Caco-2 (cell line): ENCODE measurements around the gene GPSM3. TPM values are rescaled to one million over a fixed set of nuclear protein-coding genes. Genes with fewer than 3 reads are reported as not detected.

ENCODE experiments used
- BruUV-seq: library from RNA; stranded (reverse); fragments of 400-500 nt; replicated peaks from 2 replicates; lab custom pipeline; 2021; lab: Mats Ljungman, UMichigan
- CTCF ChIA-PET: fragments of 300-600 bp; sonication (Branson Sonifier 250); formaldehyde crosslinking; loops from one replicate; lab custom pipeline; 2022; ENCODE audit warnings: antibody characterized with exemption; lab: Charles Lee
- POLR2A ChIA-PET: fragments of 300-600 bp; sonication (Branson Sonifier 250); formaldehyde crosslinking; loops from one replicate; lab custom pipeline; 2022; ENCODE audit warnings: antibody characterized with exemption; lab: Charles Lee
- DNase-seq, 2 experiments: peaks; one replicate each; pipeline versions ENCODE4 v3.0.0 to v3.0.0-alpha.2; 2020 to 2022
- H3K27me3 ChIP-seq: replicated peaks from 2 replicates; pipeline ENCODE4 v1.6.0; 2011; ENCODE audit warnings: low read length; ENCODE audit not compliant: control insufficient read depth, insufficient read depth
- H3K36me3 ChIP-seq: 2 replicates; pipeline ENCODE4 v1.5.1; 2011; ENCODE audit warnings: low read length; ENCODE audit not compliant: control insufficient read depth, insufficient read depth
- H3K4me1 ChIP-seq: fragments of 250-450 bp; sonication (Bioruptor Pico); 2 replicates; pipeline ENCODE4 v1.5.1; 2020; ENCODE audit warnings: mild to moderate bottlenecking
- H3K4me3 ChIP-seq: 2 replicates; pipeline ENCODE4 v1.5.1; 2011; ENCODE audit warnings: low read depth, mild to moderate bottlenecking, control low read depth, low read length
- H3K9me3 ChIP-seq: fragments of 250-450 bp; sonication (Bioruptor Pico); 2 replicates; pipeline ENCODE4 v1.5.1; 2020; ENCODE audit warnings: mild to moderate bottlenecking, moderate library complexity
- H3K27ac Mint-ChIP-seq: one replicate; pipeline ENCODE4 v1.8.0; 2022; ENCODE audit warnings: mixed read lengths; ENCODE audit not compliant: unreplicated experiment
- H3K27me3 Mint-ChIP-seq: one replicate; pipeline ENCODE4 v1.8.0; 2022; ENCODE audit warnings: mixed read lengths; ENCODE audit not compliant: insufficient read depth, unreplicated experiment
- H3K36me3 Mint-ChIP-seq: one replicate; pipeline ENCODE4 v1.8.0; 2022; ENCODE audit warnings: mild to moderate bottlenecking, mixed read lengths; ENCODE audit not compliant: insufficient read depth, unreplicated experiment
- H3K4me1 Mint-ChIP-seq: one replicate; pipeline ENCODE4 v1.8.0; 2022; ENCODE audit warnings: low read depth, mixed read lengths; ENCODE audit not compliant: unreplicated experiment
- H3K4me3 Mint-ChIP-seq: one replicate; pipeline ENCODE4 v1.8.0; 2022; ENCODE audit warnings: mild to moderate bottlenecking, moderate library complexity, mixed read lengths; ENCODE audit not compliant: unreplicated experiment
- H3K9me3 Mint-ChIP-seq: one replicate; pipeline ENCODE4 v1.8.0; 2022; ENCODE audit warnings: mixed read lengths; ENCODE audit not compliant: unreplicated experiment
- intact Hi-C: fragments of 100-400 bp; cut with micrococcal nuclease; formaldehyde crosslinking; loops from one replicate; pipeline ENCODE4 v1.10.0; 2022; ENCODE audit not compliant: unreplicated experiment
- total RNA-seq: library from RNA; stranded (reverse); gene quantifications from 2 replicates; pipeline ENCODE4 v1.2.3, GENCODE V29; 2022
- TF ChIP-seq, protein P1 (sequence below), 2 experiments: fragments of 200-600 bp in 1 of 2; IDR thresholded peaks; 1 replicate in 1 of 2; 2 replicates in 1 of 2; pipeline versions ENCODE4 v1.5.1 to v1.8.0; 2011 to 2022; ENCODE audit warnings: antibody characterized with exemption in 1 of 2, control low read depth in 1 of 2, inconsistent platforms in 1 of 2, low read depth in 1 of 2, low read length in 1 of 2, mild to moderate bottlenecking in 1 of 2, moderate library complexity in 1 of 2; ENCODE audit not compliant: insufficient read depth in 1 of 2, severe bottlenecking in 1 of 2, unreplicated experiment in 1 of 2

The GPSM3 gene
- total RNA-seq, 1 experiment from 2014 or later, result 0.41 TPM

DNA sequence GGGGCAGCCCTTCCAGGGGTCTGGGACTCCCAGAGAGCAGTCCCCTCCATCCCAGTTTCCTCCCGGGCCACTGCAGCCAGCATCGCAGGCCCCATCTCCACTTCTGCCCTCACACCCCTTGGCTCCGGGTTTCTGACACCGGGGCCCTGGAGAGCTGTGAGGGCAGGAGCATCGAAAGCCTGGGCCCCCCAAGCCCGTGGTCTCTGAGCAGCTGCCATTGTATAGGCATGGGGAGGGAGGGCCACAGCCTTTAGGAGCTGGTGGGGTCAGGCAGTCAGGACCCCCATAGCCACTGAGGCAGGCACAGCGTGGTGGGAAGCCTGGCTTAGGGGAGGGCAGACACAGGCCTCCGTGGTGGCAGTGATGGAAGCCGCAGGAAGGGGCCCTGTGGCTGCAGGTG lies 9.7 kb upstream of the GPSM3 start:
- H3K36me3 Mint-ChIP-seq, result peaks cover 5% of the 10 kb centered on the region
- 0 out of 2 replicates have a peak, but pooled peaks cover 3% of the 10 kb centered on the region for H3K9me3 ChIP-seq
- POLR2A ChIA-PET, result no interaction called here
- H3K27ac Mint-ChIP-seq, result no peak overlapping the region
- H3K36me3 ChIP-seq, result no peaks in the 10 kb centered on the region
- H3K9me3 Mint-ChIP-seq, result no peaks in the 10 kb centered on the region
- no peak overlapping the region for H3K4me3 ChIP-seq
- H3K4me1 ChIP-seq, result peaks cover 2% of the 10 kb centered on the region; the same call in 1 of the 2 replicates
- no peak overlapping the region for H3K4me3 Mint-ChIP-seq
- CTCF ChIA-PET, result no interaction called here
- no peaks in the 10 kb centered on the region for H3K4me1 Mint-ChIP-seq
- TF ChIP-seq, protein P1, sequence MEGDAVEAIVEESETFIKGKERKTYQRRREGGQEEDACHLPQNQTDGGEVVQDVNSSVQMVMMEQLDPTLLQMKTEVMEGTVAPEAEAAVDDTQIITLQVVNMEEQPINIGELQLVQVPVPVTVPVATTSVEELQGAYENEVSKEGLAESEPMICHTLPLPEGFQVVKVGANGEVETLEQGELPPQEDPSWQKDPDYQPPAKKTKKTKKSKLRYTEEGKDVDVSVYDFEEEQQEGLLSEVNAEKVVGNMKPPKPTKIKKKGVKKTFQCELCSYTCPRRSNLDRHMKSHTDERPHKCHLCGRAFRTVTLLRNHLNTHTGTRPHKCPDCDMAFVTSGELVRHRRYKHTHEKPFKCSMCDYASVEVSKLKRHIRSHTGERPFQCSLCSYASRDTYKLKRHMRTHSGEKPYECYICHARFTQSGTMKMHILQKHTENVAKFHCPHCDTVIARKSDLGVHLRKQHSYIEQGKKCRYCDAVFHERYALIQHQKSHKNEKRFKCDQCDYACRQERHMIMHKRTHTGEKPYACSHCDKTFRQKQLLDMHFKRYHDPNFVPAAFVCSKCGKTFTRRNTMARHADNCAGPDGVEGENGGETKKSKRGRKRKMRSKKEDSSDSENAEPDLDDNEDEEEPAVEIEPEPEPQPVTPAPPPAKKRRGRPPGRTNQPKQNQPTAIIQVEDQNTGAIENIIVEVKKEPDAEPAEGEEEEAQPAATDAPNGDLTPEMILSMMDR (IDR thresholded peaks at IDR 0.05; ENCODE audit: insufficient read depth in 1 of 2, low read depth in 1 of 2, low read length in 1 of 2, severe bottlenecking in 1 of 2, unreplicated experiment in 1 of 2), result no peak
- BruUV-seq, result no TSS peak
- no peak for DNase-seq
- peaks cover 4% of the 10 kb centered on the region for H3K27me3 Mint-ChIP-seq
- no peaks in the 10 kb centered on the region; the same call in 1 of the 2 replicates for H3K27me3 ChIP-seq
- intact Hi-C loops, result no loop called here

GRCh38 chr6:32200711-32201475 lies 8.4 kb upstream of the GPSM3 start:
- no peaks in the 10 kb centered on the region; the same call in 1 of the 2 replicates for H3K27me3 ChIP-seq
- H3K4me1 ChIP-seq, result peaks cover 9% of the 10 kb centered on the region
- H3K9me3 ChIP-seq, result no peaks in the 10 kb centered on the region
- peaks cover 7% of the 10 kb centered on the region for H3K4me1 Mint-ChIP-seq
- no peak overlapping the region for H3K27ac Mint-ChIP-seq
- TF ChIP-seq, protein P1 (IDR thresholded peaks at IDR 0.05; ENCODE audit: insufficient read depth in 1 of 2, low read depth in 1 of 2, low read length in 1 of 2, severe bottlenecking in 1 of 2, unreplicated experiment in 1 of 2), result no peak
- no peak for DNase-seq
- no peaks in the 10 kb centered on the region for H3K36me3 ChIP-seq
- no peak overlapping the region for H3K4me3 ChIP-seq
- H3K4me3 Mint-ChIP-seq, result no peak overlapping the region
- ChIA-PET CTCF (no interaction called here), POLR2A (no interaction called here)
- no TSS peak for BruUV-seq
- intact Hi-C loops, result no loop called here
- H3K36me3 Mint-ChIP-seq, result peaks cover 7% of the 10 kb centered on the region
- H3K27me3 Mint-ChIP-seq, result peaks cover 4% of the 10 kb centered on the region
- H3K9me3 Mint-ChIP-seq, result no peaks in the 10 kb centered on the region

DNA sequence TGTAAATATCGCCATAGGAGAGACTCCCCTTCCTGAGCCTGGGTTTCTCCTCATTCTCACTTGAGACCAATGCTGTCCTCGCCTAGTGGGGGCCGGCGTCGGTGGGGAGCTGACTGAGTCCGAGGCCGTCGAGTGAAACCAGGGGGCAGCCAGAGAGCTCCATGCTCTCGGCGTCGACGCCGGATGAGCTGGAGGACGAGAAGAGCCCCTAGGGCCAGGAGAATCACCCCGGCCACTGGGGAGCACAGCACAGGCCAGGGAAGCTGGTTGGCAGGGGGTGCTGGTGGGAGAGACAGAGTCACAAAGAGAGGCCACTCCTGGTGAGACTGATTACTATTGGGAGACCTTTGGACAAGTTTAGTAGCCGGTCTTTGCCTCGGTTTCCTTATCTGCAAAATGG lies 6.4 kb upstream of the GPSM3 start:
- H3K27me3 ChIP-seq, result no peaks in the 10 kb centered on the region
- Mint-ChIP-seq H3K27ac (no peak overlapping the region), H3K4me3 (peak overlapping the region; percentile 22), H3K4me1 (peaks cover 16% of the 10 kb centered on the region), H3K27me3 (no peaks in the 10 kb centered on the region), H3K36me3 (peaks cover 16% of the 10 kb centered on the region), H3K9me3 (no peaks in the 10 kb centered on the region)
- H3K4me3 ChIP-seq, result no peak overlapping the region
- no peaks in the 10 kb centered on the region for H3K36me3 ChIP-seq
- H3K9me3 ChIP-seq, result no peaks in the 10 kb centered on the region
- peaks cover 9% of the 10 kb centered on the region for H3K4me1 ChIP-seq
- BruUV-seq, result no TSS peak
- TF ChIP-seq, protein P1 (IDR thresholded peaks at IDR 0.05; ENCODE audit: insufficient read depth in 1 of 2, low read depth in 1 of 2, low read length in 1 of 2, severe bottlenecking in 1 of 2, unreplicated experiment in 1 of 2), result no peak
- intact Hi-C loops, result loop anchor here (10.0 kb wide), 1 partner anchor 766 kb away; the partner anchor contains the start of gene BRD2
- CTCF ChIA-PET, result no interaction called here
- no peak for DNase-seq
- POLR2A ChIA-PET, result no interaction called here
